Measurements from ENCODE around the gene SGPL1.

Gene SGPL1

GRCh38 chr10:70776455-70777005 lies 39.2 kb upstream of the SGPL1 start:
- no peaks in the 10 kb centered on the region for H3K36me3 ChIP-seq

DNA sequence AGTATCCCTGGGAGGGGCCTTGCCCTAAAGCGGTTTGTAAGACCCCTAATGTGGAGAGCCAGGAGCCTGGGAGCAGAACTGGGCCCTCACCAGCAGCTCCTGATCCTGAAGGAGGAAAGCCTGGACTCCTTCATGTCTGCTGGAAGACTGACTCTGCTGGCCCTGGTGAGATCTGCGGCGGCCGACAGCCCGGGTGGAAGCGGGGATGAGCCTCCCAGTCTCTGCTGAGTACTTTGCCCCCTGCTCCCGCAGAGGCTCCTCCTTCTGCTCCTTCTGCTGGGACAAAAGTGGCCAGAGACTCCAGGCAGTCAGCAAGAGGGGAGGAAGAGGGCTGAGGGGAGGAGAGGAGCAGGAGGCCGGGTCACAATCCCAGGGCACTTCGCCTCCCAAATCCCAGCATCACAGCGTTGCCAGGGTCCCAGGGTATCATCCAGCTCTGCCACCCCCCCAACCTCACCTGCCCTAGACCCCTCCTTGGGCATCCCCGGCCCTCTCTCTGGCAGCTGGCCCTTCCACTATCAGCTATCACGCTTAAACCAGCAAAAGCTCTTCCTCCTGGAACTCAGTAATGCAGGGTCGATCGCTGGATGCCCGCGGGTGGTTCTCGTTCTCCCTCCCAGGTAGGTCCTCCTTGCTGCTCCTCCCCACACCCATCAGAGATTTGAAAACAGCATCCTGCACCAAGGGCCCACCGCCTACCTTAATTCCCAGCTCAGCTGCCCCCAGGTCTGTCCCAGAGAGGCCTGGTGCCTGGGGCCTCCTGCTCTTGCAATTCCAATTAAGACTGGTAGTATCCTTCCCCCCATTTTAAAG lies 38.5 kb upstream of the SGPL1 start:
- Histone ChIP-seq H3K4me1 (ENCODE audit: control insufficient read depth in 1 of 2, insufficient read depth in 1 of 2, low read depth in 1 of 2, low read length in 1 of 2) (no peaks in the 10 kb centered on the region), H3K36me3 (no peaks in the 10 kb centered on the region), H3K9me3 (no peaks in the 10 kb centered on the region), H3K27ac (no peak overlapping the region), H3K27me3 (no peaks in the 10 kb centered on the region), H3K4me3 (ENCODE audit: low read depth in 1 of 2, low read length in 1 of 2) (no peak overlapping the region)
- no peak for TF ChIP-seq CTCF (IDR thresholded peaks at IDR 0.05)

More at GRCh38 chr10:70776455-70777005, 39.2 kb upstream of the SGPL1 start:
- no peaks in the 10 kb centered on the region for H3K4me1 ChIP-seq (ENCODE audit: control insufficient read depth in 1 of 2, insufficient read depth in 1 of 2, low read depth in 1 of 2, low read length in 1 of 2)
- TF ChIP-seq CTCF (IDR thresholded peaks at IDR 0.05) = no peak
- H3K27ac ChIP-seq = no peak overlapping the region
- no peak overlapping the region for H3K4me3 ChIP-seq (ENCODE audit: low read depth in 1 of 2, low read length in 1 of 2)
- H3K9me3 ChIP-seq = no peaks in the 10 kb centered on the region
- H3K27me3 ChIP-seq = no peaks in the 10 kb centered on the region

DNA sequence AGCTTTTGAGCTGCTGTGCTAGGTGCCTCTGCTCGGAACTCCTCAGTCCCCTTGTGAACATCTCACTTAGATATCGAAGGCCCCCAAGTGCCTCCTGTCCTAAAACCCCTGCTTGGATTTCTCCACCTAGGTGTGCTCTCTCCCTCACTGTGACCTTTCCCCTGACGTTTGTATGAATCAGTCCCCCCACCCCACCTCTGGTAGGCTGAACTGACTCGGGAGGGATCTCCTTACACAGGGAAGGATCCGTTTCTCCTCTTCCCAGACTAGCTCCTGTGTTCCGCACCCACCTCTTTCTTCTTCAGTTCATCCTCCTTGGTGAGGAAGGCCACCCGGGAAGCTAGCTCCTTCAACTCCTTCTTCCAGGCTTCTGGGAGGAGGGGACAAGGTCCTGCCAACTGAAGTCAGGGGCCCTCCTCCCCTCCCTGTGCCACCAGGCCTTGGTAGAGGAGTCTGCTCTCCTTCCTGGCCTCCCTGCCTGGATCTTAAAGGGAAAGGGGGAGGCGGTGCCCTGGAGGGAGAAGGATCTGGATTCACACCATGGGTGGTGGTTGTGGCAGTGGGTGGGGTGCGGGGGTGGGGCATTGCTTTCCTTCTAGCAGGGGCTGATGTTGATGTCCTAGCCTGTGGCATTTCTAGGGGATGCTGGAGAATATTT lies 37.4 kb upstream of the SGPL1 start:
- Histone ChIP-seq H3K36me3 (no peaks in the 10 kb centered on the region), H3K9me3 (no peaks in the 10 kb centered on the region), H3K27me3 (peaks cover 3% of the 10 kb centered on the region), H3K27ac (no peak overlapping the region), H3K4me3 (ENCODE audit: low read depth in 1 of 2, low read length in 1 of 2) (no peak overlapping the region), H3K4me1 (ENCODE audit: control insufficient read depth in 1 of 2, insufficient read depth in 1 of 2, low read depth in 1 of 2, low read length in 1 of 2) (no peaks in the 10 kb centered on the region)
- TF ChIP-seq CTCF (IDR thresholded peaks at IDR 0.05) = no peak

- H3K36me3 ChIP-seq = no peaks in the 10 kb centered on the region
- no peaks in the 10 kb centered on the region for H3K9me3 ChIP-seq
- H3K27me3 ChIP-seq = peaks cover 10% of the 10 kb centered on the region
- no peak for TF ChIP-seq CTCF (IDR thresholded peaks at IDR 0.05)
- no peaks in the 10 kb centered on the region for H3K4me1 ChIP-seq (ENCODE audit: control insufficient read depth in 1 of 2, insufficient read depth in 1 of 2, low read depth in 1 of 2, low read length in 1 of 2)
- no peak overlapping the region for H3K27ac ChIP-seq
- no peak overlapping the region for H3K4me3 ChIP-seq (ENCODE audit: low read depth in 1 of 2, low read length in 1 of 2)
These were observed 36.7 kb upstream of the SGPL1 start for GRCh38 chr10:70779088-70779487.

GRCh38 chr10:70779511-70780369 lies 36.0 kb upstream of the SGPL1 start:
- no peaks in the 10 kb centered on the region for H3K4me1 ChIP-seq (ENCODE audit: control insufficient read depth in 1 of 2, insufficient read depth in 1 of 2, low read depth in 1 of 2, low read length in 1 of 2)
- no peaks in the 10 kb centered on the region for H3K36me3 ChIP-seq
- TF ChIP-seq CTCF (IDR thresholded peaks at IDR 0.05) = no peak

More at GRCh38 chr10:70779511-70780369, 36.0 kb upstream of the SGPL1 start:
- Histone ChIP-seq H3K27ac (no peak overlapping the region), H3K9me3 (no peaks in the 10 kb centered on the region), H3K4me3 (ENCODE audit: low read depth in 1 of 2, low read length in 1 of 2) (no peak overlapping the region), H3K27me3 (peaks cover 16% of the 10 kb centered on the region)
